WERI-Rb-1 (cell line): ENCODE results near the gene TRIP11.

Experiments
- DNase-seq: peaks from one replicate; pipeline ENCODE4 v3.0.0-alpha.2; 2020
- H3K27ac ChIP-seq: fragments of 250-450 bp; sonication (Bioruptor Pico); 2 replicates; pipeline ENCODE4 v1.5.1; 2020; ENCODE audit warnings: mild to moderate bottlenecking, moderate library complexity
- H3K27me3 ChIP-seq: fragments of 250-450 bp; sonication (Bioruptor Pico); 2 replicates; pipeline ENCODE4 v1.5.1; 2021; ENCODE audit warnings: mild to moderate bottlenecking, low read depth, moderate library complexity; ENCODE audit not compliant: insufficient read depth, severe bottlenecking
- H3K36me3 ChIP-seq: fragments of 250-450 bp; sonication (Bioruptor Pico); 2 replicates; pipeline ENCODE4 v1.5.1; 2020; ENCODE audit warnings: mild to moderate bottlenecking, moderate library complexity
- H3K4me3 ChIP-seq: 2 replicates; pipeline ENCODE4 v1.5.1; 2011; ENCODE audit warnings: low read depth, mild to moderate bottlenecking, control low read depth, low read length
- H3K9me3 ChIP-seq: fragments of 250-450 bp; sonication (Bioruptor Pico); 2 replicates; pipeline ENCODE4 v1.5.1; 2021; ENCODE audit warnings: mild to moderate bottlenecking, moderate library complexity; ENCODE audit not compliant: severe bottlenecking
- CTCF ChIP-seq: IDR thresholded peaks from 2 replicates; pipeline ENCODE4 v1.5.1; 2011; ENCODE audit warnings: low read depth, mild to moderate bottlenecking, control low read depth, inconsistent platforms, low read length

The TRIP11 gene

DNA sequence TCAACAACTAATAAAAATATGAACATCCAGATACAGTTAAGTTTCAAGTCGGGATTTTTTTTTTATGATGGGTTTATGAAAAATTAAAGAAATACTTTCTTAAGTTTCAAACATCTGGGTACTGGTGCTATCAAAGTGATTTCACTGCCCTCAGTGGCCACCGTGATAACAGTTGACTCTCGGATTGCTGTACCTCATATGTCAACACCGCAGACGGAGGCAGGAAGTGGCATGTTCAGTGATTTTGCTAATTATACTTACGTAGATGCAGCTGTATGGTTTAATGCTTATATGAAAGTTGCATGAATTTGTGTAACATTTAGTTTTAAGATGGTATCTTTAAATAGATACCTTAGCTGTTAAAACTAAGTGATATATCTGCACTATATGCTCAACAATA, 71.6 kb downstream of the TRIP11 start:
- no peaks in the 10 kb centered on the region for H3K27me3 ChIP-seq
- peaks cover 21% of the 10 kb centered on the region for H3K36me3 ChIP-seq
- no peak for TF ChIP-seq CTCF
- H3K9me3 ChIP-seq = no peaks in the 10 kb centered on the region
- H3K4me3 ChIP-seq = no peak overlapping the region
- no peak for DNase-seq
- H3K27ac ChIP-seq = no peak overlapping the region

- TF ChIP-seq CTCF = no peak
- no peaks in the 10 kb centered on the region for H3K27me3 ChIP-seq
These were observed 75.1 kb downstream of the TRIP11 start for GRCh38 chr14:91964724-91965123.

DNA sequence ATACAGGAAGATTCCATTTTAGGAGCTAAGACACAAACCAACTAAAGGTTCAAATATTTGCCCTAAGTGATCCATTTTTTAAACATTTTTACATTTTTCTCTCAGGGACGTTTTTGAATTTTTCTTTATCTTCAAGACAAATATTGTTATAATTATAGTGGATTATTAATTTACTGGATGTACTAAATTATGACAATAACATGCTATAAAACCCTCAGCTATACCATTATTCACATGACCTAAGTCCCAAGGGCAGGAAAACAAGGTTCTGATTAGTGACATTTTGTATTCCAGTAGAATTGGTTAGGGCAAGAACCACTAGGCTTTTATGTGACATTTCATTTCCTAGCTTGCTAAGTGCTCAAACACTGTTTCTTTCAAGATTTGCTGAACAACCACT, 75.8 kb downstream of the TRIP11 start:
- Histone ChIP-seq H3K36me3 (peaks cover 7% of the 10 kb centered on the region; the same call in 1 of the 2 replicates), H3K9me3 (no peaks in the 10 kb centered on the region), H3K27me3 (no peaks in the 10 kb centered on the region), H3K4me3 (no peak overlapping the region), H3K27ac (no peak overlapping the region)
- no peak for DNase-seq
- no peak for TF ChIP-seq CTCF

More at GRCh38 chr14:91964724-91965123, 75.1 kb downstream of the TRIP11 start:
- Histone ChIP-seq H3K36me3 (peaks cover 8% of the 10 kb centered on the region; the same call in 1 of the 2 replicates), H3K4me3 (no peak overlapping the region), H3K27ac (no peak overlapping the region), H3K9me3 (no peaks in the 10 kb centered on the region)
- no peak for DNase-seq

DNA sequence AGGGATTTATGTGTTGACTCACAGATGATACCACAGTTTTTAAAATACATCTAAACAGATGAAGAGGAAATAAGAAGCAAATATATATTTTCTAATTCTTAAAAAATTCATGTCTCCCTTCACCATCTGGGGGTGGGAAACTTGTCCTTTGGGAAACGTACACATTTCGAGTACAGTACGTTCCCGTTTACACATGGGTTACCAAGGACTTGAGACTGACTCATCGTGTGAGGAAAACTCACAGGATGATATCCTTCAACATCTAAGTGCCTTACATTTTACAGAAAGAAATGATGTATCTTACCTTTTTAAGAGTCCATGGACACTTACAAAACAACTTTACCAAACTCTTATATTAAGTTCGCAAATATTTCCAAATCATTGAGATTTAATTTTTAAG, 76.4 kb downstream of the TRIP11 start:
- no peaks in the 10 kb centered on the region for H3K9me3 ChIP-seq
- H3K27me3 ChIP-seq = no peaks in the 10 kb centered on the region
- H3K4me3 ChIP-seq = no peak overlapping the region
- no peak for TF ChIP-seq CTCF
- no peak overlapping the region for H3K27ac ChIP-seq
- H3K36me3 ChIP-seq = peaks cover 2% of the 10 kb centered on the region; the same call in 1 of the 2 replicates
- no peak for DNase-seq

GRCh38 chr14:91961297-91962220, 78.3 kb downstream of the TRIP11 start:
- Histone ChIP-seq H3K27ac (no peak overlapping the region), H3K9me3 (no peaks in the 10 kb centered on the region), H3K4me3 (no peak overlapping the region), H3K36me3 (no peaks in the 10 kb centered on the region), H3K27me3 (no peaks in the 10 kb centered on the region)
- no peak for DNase-seq
- no peak for TF ChIP-seq CTCF

DNA sequence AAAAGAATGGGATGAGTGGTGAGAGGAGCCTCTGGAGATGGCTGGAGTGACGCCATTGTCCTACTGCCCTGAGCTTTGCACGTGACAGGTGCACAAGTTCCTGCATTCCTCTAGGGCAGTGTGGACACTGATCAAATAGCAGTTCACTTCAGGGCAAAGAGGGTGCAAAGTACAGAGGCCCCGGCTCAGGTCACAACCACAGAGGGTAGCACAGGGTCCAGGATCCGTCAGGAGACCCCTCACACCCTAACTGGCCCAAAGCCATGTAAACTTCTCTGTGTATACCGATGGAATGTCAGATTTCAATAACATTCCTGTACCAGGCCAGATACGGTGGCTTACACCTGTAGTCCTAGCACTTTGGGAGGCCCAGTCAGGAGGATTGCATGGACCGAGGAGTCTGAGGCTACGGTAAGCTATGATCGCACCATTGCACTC, 82.0 kb downstream of the TRIP11 start:
- H3K27me3 ChIP-seq = no peaks in the 10 kb centered on the region
- no peak for DNase-seq

More for the DNA sequence above, 82.0 kb downstream of the TRIP11 start:
- Histone ChIP-seq H3K4me3 (no peak overlapping the region), H3K36me3 (no peaks in the 10 kb centered on the region), H3K27ac (no peak overlapping the region), H3K9me3 (no peaks in the 10 kb centered on the region)
- TF ChIP-seq CTCF = no peak
